ENCODE results near the gene TMUB1.

The TMUB1 gene

GRCh38 chr7:151093748-151094147, 10.5 kb upstream of the TMUB1 start:
- H3K4me1 ChIP-seq (ENCODE audit: control insufficient read depth in 5 of 5, insufficient read depth in 5 of 5, low read length in 5 of 5), result peaks cover 23 to 67% (median 62%) of the 10 kb centered on the region in 5 donors
- H3K27ac ChIP-seq (ENCODE audit: low read depth, low read length), result peak overlapping the region; percentile 21
- peaks cover 0 to 7% (median 0%) of the 10 kb centered on the region in 5 donors for H3K36me3 ChIP-seq (ENCODE audit: control insufficient read depth in 5 of 5, insufficient read depth in 5 of 5, low read length in 5 of 5)
- peak overlapping the region in 1 of 5 donors; percentile 28 for H3K9ac ChIP-seq (ENCODE audit: low read length in 5 of 5)
- H3K9me3 ChIP-seq (ENCODE audit: control insufficient read depth in 5 of 5, low read length in 5 of 5), result no peaks in the 10 kb centered on the region
- no peaks in the 10 kb centered on the region for H3K27me3 ChIP-seq (ENCODE audit: control insufficient read depth in 5 of 5, insufficient read depth in 4 of 5, low read length in 5 of 5)
- H3K4me3 ChIP-seq (ENCODE audit: low read depth in 1 of 5, low read length in 5 of 5), result no peak overlapping the region

- no peak overlapping the region for H3K4me3 ChIP-seq (ENCODE audit: low read depth in 1 of 5, low read length in 5 of 5)
- H3K9me3 ChIP-seq (ENCODE audit: control insufficient read depth in 5 of 5, low read length in 5 of 5), result no peaks in the 10 kb centered on the region
- peaks cover 27 to 83% (median 77%) of the 10 kb centered on the region in 5 donors for H3K4me1 ChIP-seq (ENCODE audit: control insufficient read depth in 5 of 5, insufficient read depth in 5 of 5, low read length in 5 of 5)
- no peak overlapping the region for H3K9ac ChIP-seq (ENCODE audit: low read length in 5 of 5)
- no peaks in the 10 kb centered on the region for H3K27me3 ChIP-seq (ENCODE audit: control insufficient read depth in 5 of 5, insufficient read depth in 4 of 5, low read length in 5 of 5)
- H3K27ac ChIP-seq (ENCODE audit: low read depth, low read length), result peak overlapping the region; percentile 99
- peaks cover 0 to 7% (median 0%) of the 10 kb centered on the region in 5 donors for H3K36me3 ChIP-seq (ENCODE audit: control insufficient read depth in 5 of 5, insufficient read depth in 5 of 5, low read length in 5 of 5)
Observed at GRCh38 chr7:151091988-151092387, 8.7 kb upstream of the TMUB1 start.

- peaks cover 27 to 85% (median 80%) of the 10 kb centered on the region in 5 donors for H3K4me1 ChIP-seq (ENCODE audit: control insufficient read depth in 5 of 5, insufficient read depth in 5 of 5, low read length in 5 of 5)
- no peak overlapping the region for H3K9ac ChIP-seq (ENCODE audit: low read length in 5 of 5)
- no peaks in the 10 kb centered on the region for H3K9me3 ChIP-seq (ENCODE audit: control insufficient read depth in 5 of 5, low read length in 5 of 5)
- H3K27ac ChIP-seq (ENCODE audit: low read depth, low read length), result peak overlapping the region; percentile 99
- H3K4me3 ChIP-seq (ENCODE audit: low read depth in 1 of 5, low read length in 5 of 5), result no peak overlapping the region
- H3K27me3 ChIP-seq (ENCODE audit: control insufficient read depth in 5 of 5, insufficient read depth in 4 of 5, low read length in 5 of 5), result no peaks in the 10 kb centered on the region
- H3K36me3 ChIP-seq (ENCODE audit: control insufficient read depth in 5 of 5, insufficient read depth in 5 of 5, low read length in 5 of 5), result peaks cover 0 to 7% (median 0%) of the 10 kb centered on the region in 5 donors
Observed at GRCh38 chr7:151091431-151091830, 8.1 kb upstream of the TMUB1 start.

GRCh38 chr7:151091003-151091402, 7.7 kb upstream of the TMUB1 start:
- no peaks in the 10 kb centered on the region for H3K9me3 ChIP-seq (ENCODE audit: control insufficient read depth in 5 of 5, low read length in 5 of 5)
- peak overlapping the region; percentile 99 for H3K27ac ChIP-seq (ENCODE audit: low read depth, low read length)
- H3K36me3 ChIP-seq (ENCODE audit: control insufficient read depth in 5 of 5, insufficient read depth in 5 of 5, low read length in 5 of 5), result peaks cover 0 to 7% (median 0%) of the 10 kb centered on the region in 5 donors
- no peak overlapping the region for H3K4me3 ChIP-seq (ENCODE audit: low read depth in 1 of 5, low read length in 5 of 5)
- H3K9ac ChIP-seq (ENCODE audit: low read length in 5 of 5), result no peak overlapping the region
- no peaks in the 10 kb centered on the region for H3K27me3 ChIP-seq (ENCODE audit: control insufficient read depth in 5 of 5, insufficient read depth in 4 of 5, low read length in 5 of 5)
- peaks cover 27 to 85% (median 80%) of the 10 kb centered on the region in 5 donors for H3K4me1 ChIP-seq (ENCODE audit: control insufficient read depth in 5 of 5, insufficient read depth in 5 of 5, low read length in 5 of 5)

GRCh38 chr7:151089893-151090730, 6.8 kb upstream of the TMUB1 start:
- Histone ChIP-seq H3K9me3 (ENCODE audit: control insufficient read depth in 5 of 5, low read length in 5 of 5) (no peaks in the 10 kb centered on the region), H3K4me3 (ENCODE audit: low read depth in 1 of 5, low read length in 5 of 5) (peak overlapping the region; percentile 54 to 91 (median 77)), H3K9ac (ENCODE audit: low read length in 5 of 5) (peak overlapping the region; percentile 74 to 95 (median 93)), H3K27ac (ENCODE audit: low read depth, low read length) (peak overlapping the region; percentile 99), H3K36me3 (ENCODE audit: control insufficient read depth in 5 of 5, insufficient read depth in 5 of 5, low read length in 5 of 5) (peaks cover 0 to 7% (median 0%) of the 10 kb centered on the region in 5 donors), H3K4me1 (ENCODE audit: control insufficient read depth in 5 of 5, insufficient read depth in 5 of 5, low read length in 5 of 5) (peaks cover 25 to 90% (median 85%) of the 10 kb centered on the region in 5 donors), H3K27me3 (ENCODE audit: control insufficient read depth in 5 of 5, insufficient read depth in 4 of 5, low read length in 5 of 5) (no peaks in the 10 kb centered on the region)

GRCh38 chr7:151088856-151089699, 5.8 kb upstream of the TMUB1 start:
- peaks cover 0 to 7% (median 0%) of the 10 kb centered on the region in 5 donors for H3K36me3 ChIP-seq (ENCODE audit: control insufficient read depth in 5 of 5, insufficient read depth in 5 of 5, low read length in 5 of 5)
- H3K9ac ChIP-seq (ENCODE audit: low read length in 5 of 5), result peak overlapping the region; percentile 74 to 95 (median 93)
- H3K27ac ChIP-seq (ENCODE audit: low read depth, low read length), result peak overlapping the region; percentile 99
- no peaks in the 10 kb centered on the region for H3K9me3 ChIP-seq (ENCODE audit: control insufficient read depth in 5 of 5, low read length in 5 of 5)
- H3K27me3 ChIP-seq (ENCODE audit: control insufficient read depth in 5 of 5, insufficient read depth in 4 of 5, low read length in 5 of 5), result no peaks in the 10 kb centered on the region
- peak overlapping the region; percentile 54 to 91 (median 77) for H3K4me3 ChIP-seq (ENCODE audit: low read depth in 1 of 5, low read length in 5 of 5)
- H3K4me1 ChIP-seq (ENCODE audit: control insufficient read depth in 5 of 5, insufficient read depth in 5 of 5, low read length in 5 of 5), result peaks cover 25 to 83% (median 76%) of the 10 kb centered on the region in 5 donors

- Histone ChIP-seq H3K27ac (ENCODE audit: low read depth, low read length) (peak overlapping the region; percentile 99), H3K9ac (ENCODE audit: low read length in 5 of 5) (peak overlapping the region; percentile 74 to 95 (median 93)), H3K4me1 (ENCODE audit: control insufficient read depth in 5 of 5, insufficient read depth in 5 of 5, low read length in 5 of 5) (peaks cover 25 to 82% (median 77%) of the 10 kb centered on the region in 5 donors), H3K36me3 (ENCODE audit: control insufficient read depth in 5 of 5, insufficient read depth in 5 of 5, low read length in 5 of 5) (peaks cover 0 to 7% (median 0%) of the 10 kb centered on the region in 5 donors), H3K27me3 (ENCODE audit: control insufficient read depth in 5 of 5, insufficient read depth in 4 of 5, low read length in 5 of 5) (no peaks in the 10 kb centered on the region), H3K4me3 (ENCODE audit: low read depth in 1 of 5, low read length in 5 of 5) (peak overlapping the region; percentile 61 to 91 (median 77)), H3K9me3 (ENCODE audit: control insufficient read depth in 5 of 5, low read length in 5 of 5) (no peaks in the 10 kb centered on the region)
Observed at GRCh38 chr7:151088019-151088855, 4.9 kb upstream of the TMUB1 start.

GRCh38 chr7:151087245-151088018, 4.1 kb upstream of the TMUB1 start:
- H3K9ac ChIP-seq (ENCODE audit: low read length in 5 of 5), result peak overlapping the region; percentile 74 to 95 (median 93)
- H3K4me1 ChIP-seq (ENCODE audit: control insufficient read depth in 5 of 5, insufficient read depth in 5 of 5, low read length in 5 of 5), result peaks cover 20 to 78% (median 73%) of the 10 kb centered on the region in 5 donors
- H3K36me3 ChIP-seq (ENCODE audit: control insufficient read depth in 5 of 5, insufficient read depth in 5 of 5, low read length in 5 of 5), result peaks cover 0 to 7% (median 0%) of the 10 kb centered on the region in 5 donors

More at GRCh38 chr7:151087245-151088018, 4.1 kb upstream of the TMUB1 start:
- Histone ChIP-seq H3K4me3 (ENCODE audit: low read depth in 1 of 5, low read length in 5 of 5) (peak overlapping the region; percentile 61 to 91 (median 77)), H3K9me3 (ENCODE audit: control insufficient read depth in 5 of 5, low read length in 5 of 5) (no peaks in the 10 kb centered on the region), H3K27me3 (ENCODE audit: control insufficient read depth in 5 of 5, insufficient read depth in 4 of 5, low read length in 5 of 5) (no peaks in the 10 kb centered on the region), H3K27ac (ENCODE audit: low read depth, low read length) (peak overlapping the region; percentile 99)

All from subcutaneous abdominal adipose tissue (tissue), 5 donors.